Pancreas (tissue), 10 donors: Measurements from ENCODE around the gene NCK1. TPM values are rescaled to one million over a fixed set of nuclear protein-coding genes. Genes with fewer than 3 reads are reported as not detected.
A peak's percentile ranks its signal among the peaks of the same experiment; 100 is the strongest.

Source experiments
- ATAC-seq, 4 donors: fragments of 200-7000 bp; cut with Tn5 transposase; one replicate each; pipeline versions ENCODE4 v1.8.0 to v1.9.1; 2020; ENCODE audit warnings: mild to moderate bottlenecking in 4 of 4, moderate library complexity in 4 of 4
- DNase-seq, 6 donors: peaks; one replicate each; pipeline ENCODE4 v3.0.0-alpha.2; 2020
- FAIRE-seq: peaks from 2 replicates; lab custom pipeline; 2012; peaks lifted over from hg19 to GRCh38; lab: Jason Lieb, UNC
- H3K27ac ChIP-seq, 4 donors: fragments of 200-600 bp; sonication (generic); 1 replicate in 3 of 4; 2 replicates in 1 of 4; pipeline versions ENCODE4 v1.5.0 to v1.8.0; 2020
- H3K27me3 ChIP-seq, 4 donors: fragments of 200-600 bp; one replicate each; pipeline ENCODE4 v1.8.0; 2021
- H3K36me3 ChIP-seq, 3 donors: fragments of 200-600 bp; sonication (generic) in 1 of 3; one replicate each; pipeline versions ENCODE4 v1.5.0 to v1.8.0; 2020 to 2021
- H3K4me1 ChIP-seq, 3 donors: fragments of 200-600 bp; one replicate each; pipeline ENCODE4 v1.8.0; 2021
- H3K4me3 ChIP-seq, 4 donors: fragments of 200-600 bp; sonication (generic) in 2 of 4; one replicate each; pipeline versions ENCODE4 v1.5.0 to v1.8.0; 2020 to 2021
- H3K9me3 ChIP-seq, 4 donors: fragments of 200-600 bp; one replicate each; pipeline ENCODE4 v1.8.0; 2021
- whole genome bisulfite sequencing, 2 donors: extraction: QIAGEN DNeasy Blood & Tissue Kit; methylation state at CpG; one replicate each; pipeline ENCODE4 v1.1.7; 2013; 5-methylcytosine and 5-hydroxymethylcytosine counted together
- intact Hi-C, 3 donors: fragments of 100-400 bp; cut with DNase I; formaldehyde crosslinking; loops; one replicate each; pipeline versions ENCODE4 v1.11.1 to v1.14.2; 2022
- polyA plus RNA-seq, 2 donors: library from polyadenylated mRNA; stranded (reverse); fragments of 200-250 nt; gene quantifications; one replicate each; pipeline ENCODE4 v1.2.3, GENCODE V29; 2013
- total RNA-seq, 6 donors: library from RNA; stranded (reverse); fragmentation: NEBNext Ultra II Directional in 4 of 6; extraction: Animal tissue kit (Norgen Biotek cat#: 25700) in 4 of 6; gene quantifications; one replicate each; pipeline versions ENCODE4 v1.2.1 to v1.2.4, GENCODE V29; 2021 to 2023
- TF ChIP-seq, protein P1 (sequence below), 4 donors: fragments of 200-600 bp; sonication (generic) in 3 of 4; IDR thresholded peaks; one replicate each; pipeline versions ENCODE4 v1.5.0 to v1.8.0; 2021; ENCODE audit warnings: antibody characterized with exemption in 4 of 4
- donor health status: healthy with polysubstance abuse.
- donor health status: DM: no; HTN: no; CAD: no; lungs with moderate emphysema.
- donor health status: DM: no; HTN: no; CAD: no.
- donor health status: control.
- donor health status: control.
- donor health status: Bipolar disorder and iron deficiency.
- donor health status: DM: yes; HTN: yes; CAD: no.
- donor health status: DM: no; HTN: no; CAD: no.
- donor health status: DM: no; HTN: no; CAD: no.
- donor health status: DM: yes; HTN: yes; CAD: no.

NCK1 gene
- total and polyA plus RNA-seq, 8 donors: 5.4 to 28.3 (median 10.8) TPM

DNA sequence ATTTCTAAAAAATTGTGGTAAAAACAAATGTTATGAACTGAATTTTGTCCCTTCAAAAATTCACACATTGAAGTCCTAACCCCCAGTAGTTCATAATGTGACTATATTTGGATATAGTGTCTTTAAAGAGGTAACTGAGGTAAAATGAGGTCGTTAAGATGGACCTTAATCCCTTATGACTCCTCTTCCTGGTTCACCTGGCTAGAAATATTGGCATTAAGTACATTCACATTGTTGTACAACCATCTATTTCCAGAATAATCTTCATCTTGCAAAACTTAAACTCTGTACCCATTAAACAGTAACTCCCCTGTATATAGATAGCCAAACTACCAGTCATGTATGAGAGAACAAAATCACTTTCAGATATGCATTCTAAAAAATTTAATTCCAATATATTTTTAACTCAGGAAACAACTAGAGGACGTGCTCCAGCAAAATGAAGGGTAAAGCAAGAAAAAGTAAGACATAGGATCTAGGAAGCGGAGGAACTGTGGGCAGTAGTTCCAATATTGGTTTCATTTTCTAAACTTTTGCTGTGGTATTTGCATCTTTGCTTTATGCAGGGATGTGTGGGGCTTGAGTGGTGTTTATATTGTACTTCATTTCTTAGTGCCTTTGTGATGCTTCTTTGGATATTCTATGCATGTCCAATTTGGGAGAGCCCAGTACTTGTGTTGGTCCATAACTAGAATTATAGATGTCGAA is 59.0 kb downstream of the NCK1 start:
- DNase-seq (no peak), FAIRE-seq (peak; percentile 17), ATAC-seq (no peak)
- Histone ChIP-seq H3K4me1 (peaks cover 0 to 15% (median 8%) of the 10 kb centered on the region in 3 donors), H3K27me3 (no peaks in the 10 kb centered on the region), H3K4me3 (no peak overlapping the region), H3K9me3 (no peaks in the 10 kb centered on the region), H3K27ac (no peak overlapping the region), H3K36me3 (no peaks in the 10 kb centered on the region)
- intact Hi-C loops: no loop called here
- TF ChIP-seq, protein P1, sequence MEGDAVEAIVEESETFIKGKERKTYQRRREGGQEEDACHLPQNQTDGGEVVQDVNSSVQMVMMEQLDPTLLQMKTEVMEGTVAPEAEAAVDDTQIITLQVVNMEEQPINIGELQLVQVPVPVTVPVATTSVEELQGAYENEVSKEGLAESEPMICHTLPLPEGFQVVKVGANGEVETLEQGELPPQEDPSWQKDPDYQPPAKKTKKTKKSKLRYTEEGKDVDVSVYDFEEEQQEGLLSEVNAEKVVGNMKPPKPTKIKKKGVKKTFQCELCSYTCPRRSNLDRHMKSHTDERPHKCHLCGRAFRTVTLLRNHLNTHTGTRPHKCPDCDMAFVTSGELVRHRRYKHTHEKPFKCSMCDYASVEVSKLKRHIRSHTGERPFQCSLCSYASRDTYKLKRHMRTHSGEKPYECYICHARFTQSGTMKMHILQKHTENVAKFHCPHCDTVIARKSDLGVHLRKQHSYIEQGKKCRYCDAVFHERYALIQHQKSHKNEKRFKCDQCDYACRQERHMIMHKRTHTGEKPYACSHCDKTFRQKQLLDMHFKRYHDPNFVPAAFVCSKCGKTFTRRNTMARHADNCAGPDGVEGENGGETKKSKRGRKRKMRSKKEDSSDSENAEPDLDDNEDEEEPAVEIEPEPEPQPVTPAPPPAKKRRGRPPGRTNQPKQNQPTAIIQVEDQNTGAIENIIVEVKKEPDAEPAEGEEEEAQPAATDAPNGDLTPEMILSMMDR (IDR thresholded peaks at IDR 0.05): no peak
- 96 to 99% methylated on average over 4 of the region's 4 CpGs for WGBS, 2 donors

DNA sequence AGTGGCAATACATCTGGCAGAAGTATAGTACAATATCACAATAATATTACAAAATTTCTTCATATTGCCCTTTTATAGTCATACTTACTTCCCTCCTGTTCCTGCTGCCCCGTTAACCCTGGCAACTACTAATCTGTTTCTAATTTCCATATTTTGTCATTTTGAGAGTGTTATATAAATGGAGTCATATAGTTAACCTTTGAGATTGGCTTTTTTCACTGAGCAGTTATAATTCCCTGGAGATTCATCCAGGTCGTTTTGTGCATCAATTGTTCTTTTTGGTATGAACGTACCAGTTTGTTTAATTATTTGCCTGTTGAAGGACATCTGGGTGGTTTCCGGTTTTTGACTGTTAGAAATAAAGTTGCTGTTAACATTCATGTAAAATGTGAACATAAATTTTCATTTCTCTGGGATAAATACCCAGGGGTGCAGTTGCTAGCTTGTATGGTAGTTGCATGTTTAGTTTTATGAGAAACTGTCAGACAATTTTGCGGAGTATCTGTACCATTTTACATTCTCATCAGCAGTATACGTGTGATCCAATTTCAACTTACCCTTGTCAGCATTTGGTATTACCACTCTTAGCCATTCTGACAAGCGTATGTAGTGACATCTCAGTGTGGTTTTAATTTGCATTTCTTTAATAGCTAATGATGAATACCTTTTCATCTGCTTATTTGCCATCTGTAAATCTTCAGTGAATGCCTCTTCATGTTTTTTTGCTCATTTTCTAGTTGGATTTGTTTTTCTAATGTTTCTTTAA is 63.6 kb downstream of the NCK1 start:
- WGBS, 2 donors: 56 to 58% methylated on average over 7 of the region's 7 CpGs
- no peak overlapping the region for H3K4me3 ChIP-seq
- FAIRE-seq (no peak), ATAC-seq (no peak), DNase-seq (no peak)
- H3K27me3 ChIP-seq: no peaks in the 10 kb centered on the region
- no peaks in the 10 kb centered on the region for H3K9me3 ChIP-seq
- peaks cover 0 to 14% (median 12%) of the 10 kb centered on the region in 3 donors for H3K4me1 ChIP-seq
- intact Hi-C loops: no loop called here
- H3K36me3 ChIP-seq: no peaks in the 10 kb centered on the region
- TF ChIP-seq, protein P1 (IDR thresholded peaks at IDR 0.05): no peak
- no peak overlapping the region for H3K27ac ChIP-seq

DNA sequence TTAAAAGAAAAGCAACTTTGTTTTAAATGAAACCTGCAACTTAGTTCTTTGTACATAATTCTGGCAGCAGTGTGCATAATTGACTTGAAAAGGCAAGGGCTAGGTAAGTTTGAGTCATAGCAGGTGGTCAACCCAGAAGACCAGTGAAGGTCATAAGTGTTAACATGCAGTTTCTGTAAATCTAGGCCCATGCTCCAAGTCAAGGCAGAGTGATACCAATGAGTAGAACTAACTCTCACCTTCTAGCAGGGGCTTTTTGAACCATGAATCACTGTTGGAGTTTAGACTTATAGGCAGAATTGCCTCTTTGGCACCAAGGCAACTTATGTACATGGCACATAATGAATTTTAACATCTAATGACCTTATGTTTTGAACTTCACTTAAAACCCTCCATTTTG is 66.2 kb downstream of the NCK1 start:
- no peak overlapping the region for H3K4me3 ChIP-seq
- DNase-seq (no peak), FAIRE-seq (no peak), ATAC-seq (no peak)
- no peak overlapping the region for H3K27ac ChIP-seq
- intact Hi-C loops: no loop called here
- H3K36me3 ChIP-seq: no peaks in the 10 kb centered on the region
- no peaks in the 10 kb centered on the region for H3K9me3 ChIP-seq
- TF ChIP-seq, protein P1 (IDR thresholded peaks at IDR 0.05): no peak
- peaks cover 0 to 21% (median 14%) of the 10 kb centered on the region in 3 donors for H3K4me1 ChIP-seq
- no peaks in the 10 kb centered on the region for H3K27me3 ChIP-seq

DNA sequence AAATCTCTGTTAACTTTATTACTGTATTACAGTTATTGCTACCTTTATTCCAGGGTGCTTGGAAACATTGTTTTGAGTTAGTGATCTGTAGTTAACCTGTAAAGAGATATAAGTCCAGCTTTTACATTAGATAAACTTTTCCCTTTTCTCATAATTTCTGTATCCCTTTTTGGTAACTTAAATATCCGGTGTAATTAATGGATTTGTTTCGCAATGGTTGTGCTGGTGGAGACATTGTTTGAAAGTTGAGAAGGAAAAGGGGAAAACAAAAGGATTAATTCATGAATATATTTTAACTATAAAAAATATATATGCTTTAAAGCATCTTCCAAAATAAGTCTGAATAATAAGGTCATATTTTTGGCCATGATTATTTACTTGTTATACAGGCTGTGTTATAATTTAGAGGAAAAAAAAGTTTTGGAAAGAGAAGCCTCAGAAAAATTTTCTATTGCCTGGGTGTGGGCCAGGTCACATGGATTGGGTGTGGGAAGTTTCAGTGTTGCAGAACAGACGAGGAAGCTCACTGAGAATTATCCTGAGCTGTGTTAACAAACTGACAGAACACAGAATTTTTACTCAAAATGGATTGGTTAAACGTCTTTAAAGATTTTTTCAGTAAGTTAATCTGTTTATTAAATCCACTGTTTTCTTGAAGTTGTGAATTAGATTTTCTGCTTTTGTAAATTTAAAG is 68.1 kb downstream of the NCK1 start:
- Histone ChIP-seq H3K9me3 (no peaks in the 10 kb centered on the region), H3K4me1 (peaks cover 0 to 20% (median 14%) of the 10 kb centered on the region in 3 donors), H3K4me3 (peak overlapping the region in 1 of 4 donors; percentile 15), H3K27me3 (no peaks in the 10 kb centered on the region), H3K27ac (peak overlapping the region in 2 of 4 donors; percentile 17 to 51), H3K36me3 (no peaks in the 10 kb centered on the region)
- peak; percentile 69 to 90 (median 84) for ATAC-seq
- WGBS, 2 donors: 21 to 24% methylated on average over 4 of the region's 4 CpGs
- intact Hi-C loops: no loop called here
- TF ChIP-seq, protein P1 (IDR thresholded peaks at IDR 0.05): no peak
- DNase-seq: peak in 2 of 6 donors; percentile 9 to 50
- peak; percentile 95 for FAIRE-seq
